Activated CD8-positive, alpha-beta memory T cell treated with anti-CD3 and anti-CD28 coated beads, Interleukin-2, amount 10 ng/mL, durations not matched to agents 7 days and 5 days (primary cell): Measurements from ENCODE around the gene FOXA2. TPM values are rescaled to one million over a fixed set of nuclear protein-coding genes. Genes with fewer than 3 reads are reported as not detected.

Experiments used
- ATAC-seq: fragments of 150-1000 bp; cut with Tn5 transposase; one replicate; pipeline ENCODE4 v1.10.0; 2021; ENCODE audit warnings: moderate library complexity
- CTCF ChIA-PET: fragments of 350-600 bp; sonication (Branson Sonifier 250); formaldehyde crosslinking; loops from one replicate; lab custom pipeline; 2021; ENCODE audit warnings: antibody characterized with exemption; lab: Charles Lee
- DNase-seq: peaks from one replicate; pipeline ENCODE4 v3.0.0-alpha.2; 2020
- H3K27ac Mint-ChIP-seq: one replicate; pipeline ENCODE4 v1.8.0; 2021; ENCODE audit warnings: mild to moderate bottlenecking, mixed read lengths
- H3K27me3 Mint-ChIP-seq: one replicate; pipeline ENCODE4 v1.8.0; 2021; ENCODE audit warnings: mixed read lengths
- H3K36me3 Mint-ChIP-seq: one replicate; pipeline ENCODE4 v1.8.0; 2021; ENCODE audit warnings: mild to moderate bottlenecking, mixed read lengths
- H3K4me1 Mint-ChIP-seq: one replicate; pipeline ENCODE4 v1.8.0; 2021; ENCODE audit warnings: mixed read lengths
- H3K4me3 Mint-ChIP-seq: one replicate; pipeline ENCODE4 v1.8.0; 2021; ENCODE audit warnings: mild to moderate bottlenecking, moderate library complexity, mixed read lengths
- H3K9me3 Mint-ChIP-seq: one replicate; pipeline ENCODE4 v1.8.0; 2022; ENCODE audit warnings: low read depth, mixed read lengths
- total RNA-seq, 2 experiments: library from RNA; stranded (reverse); gene quantifications; one replicate each; pipeline ENCODE4 v1.2.3, GENCODE V29; 2021

Gene FOXA2
- total RNA-seq, 2 experiments from 2014 or later, result not detected

GRCh38 chr20:22579711-22580697, 4.4 kb downstream of the FOXA2 start:
- no peak overlapping the region for H3K4me3 Mint-ChIP-seq
- H3K27me3 Mint-ChIP-seq, result peaks cover 79% of the 10 kb centered on the region
- H3K4me1 Mint-ChIP-seq, result no peaks in the 10 kb centered on the region
- peaks cover 9% of the 10 kb centered on the region for H3K36me3 Mint-ChIP-seq
- CTCF ChIA-PET, result no interaction called here
- H3K27ac Mint-ChIP-seq, result no peak overlapping the region
- no peak for DNase-seq
- ATAC-seq, result no peak
- no peaks in the 10 kb centered on the region for H3K9me3 Mint-ChIP-seq

- Mint-ChIP-seq H3K4me1 (no peaks in the 10 kb centered on the region), H3K27me3 (peaks cover 82% of the 10 kb centered on the region), H3K27ac (no peak overlapping the region), H3K4me3 (no peak overlapping the region), H3K36me3 (peaks cover 8% of the 10 kb centered on the region), H3K9me3 (no peaks in the 10 kb centered on the region)
- ATAC-seq (no peak), DNase-seq (no peak)
- CTCF ChIA-PET, result no interaction called here
These were observed 5.3 kb downstream of the FOXA2 start for GRCh38 chr20:22579119-22579427.

DNA sequence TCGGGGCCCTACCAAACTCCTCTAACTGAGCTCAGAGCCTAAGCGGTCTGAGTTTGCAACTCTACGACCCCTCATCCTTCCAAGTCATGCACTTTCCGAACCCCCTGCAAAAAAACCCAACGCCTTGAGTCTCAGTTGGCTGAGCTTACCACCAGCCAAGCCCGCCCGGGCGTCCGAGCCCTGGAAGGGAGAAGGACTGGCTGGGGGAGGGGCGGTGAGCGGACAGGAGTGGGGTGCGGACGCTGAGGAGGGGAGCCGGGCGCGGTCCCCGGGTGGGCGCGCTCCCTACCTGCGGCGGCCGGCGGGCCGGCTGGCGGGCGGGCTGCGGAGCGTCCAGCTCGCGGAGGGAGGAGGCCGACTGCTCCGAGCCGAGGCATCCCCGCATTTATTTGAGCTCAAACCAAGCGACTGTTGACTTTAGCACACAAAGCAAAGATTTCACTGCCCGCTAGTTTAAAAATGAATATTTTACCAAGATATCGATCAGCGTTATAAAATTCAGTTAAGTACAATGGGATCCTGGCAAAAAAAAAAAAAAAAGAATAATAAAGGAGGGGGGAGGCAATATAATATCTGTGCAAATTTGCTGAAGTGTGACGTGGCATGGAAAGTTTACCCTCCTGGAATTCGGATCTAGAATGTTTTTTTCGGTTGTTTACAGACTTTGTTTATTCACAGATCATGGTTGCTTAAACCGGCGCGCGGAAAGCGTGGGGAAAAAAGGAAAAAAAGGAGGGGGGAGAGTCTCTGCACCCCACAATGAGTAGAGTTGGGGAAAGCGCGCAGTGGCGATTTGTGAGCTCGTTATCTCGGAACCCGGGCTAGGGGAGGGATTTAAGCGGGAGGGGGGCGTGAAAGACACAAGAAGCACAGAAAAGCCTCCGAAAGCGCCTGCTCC, 5.9 kb downstream of the FOXA2 start:
- H3K4me3 Mint-ChIP-seq, result no peak overlapping the region
- DNase-seq (no peak), ATAC-seq (no peak)
- peaks cover 8% of the 10 kb centered on the region for H3K36me3 Mint-ChIP-seq
- H3K9me3 Mint-ChIP-seq, result no peaks in the 10 kb centered on the region
- CTCF ChIA-PET, result interaction anchor here (0.7 kb wide), 1 partner anchor 17 kb away, joined by 3 read pairs; no protein-coding TSS in a partner anchor
- H3K27me3 Mint-ChIP-seq, result peaks cover 81% of the 10 kb centered on the region
- H3K27ac Mint-ChIP-seq, result no peak overlapping the region
- H3K4me1 Mint-ChIP-seq, result no peaks in the 10 kb centered on the region

DNA sequence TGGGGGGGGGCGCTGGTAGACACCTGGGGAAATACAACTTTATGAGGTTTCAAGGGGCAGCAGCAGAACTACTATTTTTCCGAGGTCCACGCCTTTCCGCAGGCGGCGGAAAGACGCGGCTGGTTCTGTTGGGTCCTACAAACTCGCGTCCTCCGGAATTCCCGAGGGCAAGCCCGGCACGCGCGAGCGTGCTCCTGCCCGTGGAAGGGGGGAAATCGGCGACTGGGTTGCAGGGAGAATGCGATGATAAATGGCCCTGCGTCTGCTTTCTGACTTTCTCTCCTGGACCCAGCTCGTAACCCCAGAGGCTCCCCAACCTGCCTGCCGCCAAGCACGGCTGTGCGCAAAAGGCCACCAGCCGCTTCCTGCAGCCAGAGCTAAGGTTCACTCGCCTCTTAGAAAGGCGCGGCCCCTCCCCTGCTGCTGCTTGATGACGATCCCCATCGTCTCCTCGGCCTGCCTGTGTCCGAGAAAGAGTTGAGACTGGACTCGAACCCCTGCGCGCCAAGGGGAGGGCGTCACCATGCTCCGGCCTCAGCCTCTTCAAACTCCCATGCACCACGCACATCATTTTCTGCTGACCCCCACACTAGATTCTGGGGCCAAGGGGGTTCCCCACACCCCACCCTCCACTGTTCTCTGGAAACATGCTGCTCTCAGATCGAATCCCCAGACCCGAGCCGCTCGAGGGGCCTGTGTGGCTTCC, 6.7 kb downstream of the FOXA2 start:
- H3K9me3 Mint-ChIP-seq, result no peaks in the 10 kb centered on the region
- peaks cover 83% of the 10 kb centered on the region for H3K27me3 Mint-ChIP-seq
- ATAC-seq (no peak), DNase-seq (no peak)
- H3K4me1 Mint-ChIP-seq, result no peaks in the 10 kb centered on the region
- no peak overlapping the region for H3K27ac Mint-ChIP-seq
- H3K36me3 Mint-ChIP-seq, result peaks cover 8% of the 10 kb centered on the region
- CTCF ChIA-PET, result interaction anchor here (0.7 kb wide), 1 partner anchor 16 kb away, joined by 3 read pairs; no protein-coding TSS in a partner anchor
- H3K4me3 Mint-ChIP-seq, result no peak overlapping the region

GRCh38 chr20:22576733-22577514, 7.4 kb downstream of the FOXA2 start:
- H3K4me3 Mint-ChIP-seq, result no peak overlapping the region
- no peaks in the 10 kb centered on the region for H3K4me1 Mint-ChIP-seq
- ATAC-seq (no peak), DNase-seq (no peak)
- H3K27me3 Mint-ChIP-seq, result peaks cover 82% of the 10 kb centered on the region
- H3K27ac Mint-ChIP-seq, result no peak overlapping the region
- CTCF ChIA-PET, result no interaction called here
- no peaks in the 10 kb centered on the region for H3K9me3 Mint-ChIP-seq
- H3K36me3 Mint-ChIP-seq, result peaks cover 8% of the 10 kb centered on the region

DNA sequence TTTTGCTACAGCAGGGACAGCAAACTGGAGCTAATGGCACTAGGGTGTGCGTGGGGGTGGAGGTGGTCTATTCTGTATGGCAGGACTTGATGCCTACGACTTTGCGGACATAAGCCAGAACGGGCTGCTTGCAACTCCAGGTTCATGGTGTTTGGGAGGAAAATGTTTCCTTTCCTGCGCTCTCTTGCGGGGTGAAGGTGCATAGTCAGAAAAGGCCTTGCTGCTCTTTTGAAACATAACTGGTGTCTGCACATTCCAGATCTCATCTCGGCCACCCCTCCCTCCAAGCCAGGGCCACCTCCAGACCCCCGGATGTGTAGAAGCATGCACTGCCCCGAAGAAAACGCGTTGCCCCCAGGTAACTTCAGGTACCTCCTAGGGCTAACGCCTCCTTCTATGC, 8.1 kb downstream of the FOXA2 start:
- no peak overlapping the region for H3K4me3 Mint-ChIP-seq
- peaks cover 82% of the 10 kb centered on the region for H3K27me3 Mint-ChIP-seq
- CTCF ChIA-PET, result no interaction called here
- no peak for ATAC-seq
- no peaks in the 10 kb centered on the region for H3K4me1 Mint-ChIP-seq
- H3K9me3 Mint-ChIP-seq, result no peaks in the 10 kb centered on the region
- H3K36me3 Mint-ChIP-seq, result peaks cover 7% of the 10 kb centered on the region
- no peak for DNase-seq
- no peak overlapping the region for H3K27ac Mint-ChIP-seq

DNA sequence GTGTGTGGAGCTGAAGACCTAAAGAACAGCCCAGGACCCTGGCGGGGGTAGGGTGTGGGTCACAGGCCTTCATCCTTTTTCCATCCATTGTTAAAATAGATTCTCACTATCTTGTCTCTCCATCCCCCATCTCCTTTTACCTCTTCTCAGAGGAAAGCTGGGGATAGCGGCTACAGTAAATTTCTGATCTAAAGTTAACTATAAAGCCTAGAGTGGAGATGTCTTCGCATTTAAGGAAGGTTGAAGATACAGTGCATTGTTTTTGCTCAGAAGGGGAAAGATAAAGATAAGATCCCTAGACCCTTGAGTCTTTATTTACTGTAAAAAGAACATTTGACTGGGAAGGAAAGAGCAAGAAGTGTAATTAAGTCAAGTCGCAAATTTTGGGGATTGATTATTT, 8.6 kb downstream of the FOXA2 start:
- no peak overlapping the region for H3K27ac Mint-ChIP-seq
- no peaks in the 10 kb centered on the region for H3K9me3 Mint-ChIP-seq
- CTCF ChIA-PET, result no interaction called here
- H3K27me3 Mint-ChIP-seq, result peaks cover 82% of the 10 kb centered on the region
- no peak for ATAC-seq
- H3K4me3 Mint-ChIP-seq, result no peak overlapping the region
- no peak for DNase-seq
- H3K36me3 Mint-ChIP-seq, result peaks cover 7% of the 10 kb centered on the region
- no peaks in the 10 kb centered on the region for H3K4me1 Mint-ChIP-seq

- CTCF ChIA-PET, result no interaction called here
- peaks cover 78% of the 10 kb centered on the region for H3K27me3 Mint-ChIP-seq
- peak overlapping the region; percentile 56 for H3K27ac Mint-ChIP-seq
- H3K4me3 Mint-ChIP-seq, result no peak overlapping the region
- ATAC-seq, result no peak
- no peaks in the 10 kb centered on the region for H3K4me1 Mint-ChIP-seq
- H3K9me3 Mint-ChIP-seq, result no peaks in the 10 kb centered on the region
- DNase-seq, result no peak
- peaks cover 5% of the 10 kb centered on the region for H3K36me3 Mint-ChIP-seq
These were observed 9.2 kb downstream of the FOXA2 start for GRCh38 chr20:22575087-22575721.

GRCh38 chr20:22574545-22575086, 9.8 kb downstream of the FOXA2 start:
- Mint-ChIP-seq H3K4me1 (no peaks in the 10 kb centered on the region), H3K27ac (no peak overlapping the region), H3K4me3 (no peak overlapping the region), H3K9me3 (no peaks in the 10 kb centered on the region), H3K36me3 (peaks cover 5% of the 10 kb centered on the region), H3K27me3 (peaks cover 76% of the 10 kb centered on the region)
- DNase-seq (no peak), ATAC-seq (no peak)
- CTCF ChIA-PET, result no interaction called here

DNA sequence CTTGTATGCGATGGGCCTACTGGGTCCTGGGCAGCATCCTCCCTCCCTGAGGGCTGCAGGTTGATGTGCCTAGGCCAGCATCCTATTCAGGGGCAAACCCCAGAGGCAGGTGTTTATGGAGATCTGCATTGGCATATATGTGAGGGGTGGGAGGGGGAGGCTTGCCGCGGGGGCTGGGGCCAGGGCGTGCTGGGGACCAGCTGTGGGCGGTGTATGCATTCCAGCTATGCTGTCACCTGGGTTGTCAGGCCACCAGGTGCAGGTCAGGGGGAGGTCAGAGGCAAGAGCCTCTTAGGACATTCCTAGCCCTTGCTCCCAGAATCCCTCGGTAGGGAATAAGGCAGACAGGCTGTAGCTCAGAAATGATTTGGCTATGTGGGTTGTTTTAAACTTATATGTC, 11.9 kb downstream of the FOXA2 start:
- ATAC-seq, result no peak
- H3K27me3 Mint-ChIP-seq, result peaks cover 75% of the 10 kb centered on the region
- CTCF ChIA-PET, result no interaction called here
- no peaks in the 10 kb centered on the region for H3K36me3 Mint-ChIP-seq
- no peak overlapping the region for H3K27ac Mint-ChIP-seq
- no peaks in the 10 kb centered on the region for H3K4me1 Mint-ChIP-seq
- no peaks in the 10 kb centered on the region for H3K9me3 Mint-ChIP-seq
- no peak for DNase-seq
- H3K4me3 Mint-ChIP-seq, result no peak overlapping the region

- CTCF ChIA-PET, result no interaction called here
- H3K4me3 Mint-ChIP-seq, result no peak overlapping the region
- no peaks in the 10 kb centered on the region for H3K9me3 Mint-ChIP-seq
- DNase-seq, result no peak
- no peak overlapping the region for H3K27ac Mint-ChIP-seq
- peaks cover 1% of the 10 kb centered on the region for H3K4me1 Mint-ChIP-seq
- ATAC-seq, result no peak
- peaks cover 2% of the 10 kb centered on the region for H3K36me3 Mint-ChIP-seq
- H3K27me3 Mint-ChIP-seq, result peaks cover 76% of the 10 kb centered on the region
These were observed 12.3 kb downstream of the FOXA2 start for GRCh38 chr20:22572023-22572422.

DNA sequence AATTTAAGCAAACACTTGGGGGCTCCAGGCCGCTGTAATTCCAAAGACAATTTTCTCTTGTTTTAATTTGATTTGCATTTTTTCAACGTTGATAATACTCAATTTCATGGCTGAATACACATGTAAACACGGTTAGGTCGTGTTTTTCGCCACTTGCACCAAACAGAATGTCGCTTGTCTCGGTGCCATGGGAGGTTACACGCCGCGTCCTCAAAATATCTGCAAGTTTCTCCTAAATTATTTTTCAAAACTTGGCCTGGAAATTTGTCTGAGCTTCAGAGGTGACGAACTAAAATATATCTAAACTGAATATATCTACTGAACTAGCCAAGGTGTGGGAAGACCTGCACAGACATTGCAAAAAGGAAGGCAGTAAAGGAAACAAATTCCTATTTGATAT, 15.0 kb downstream of the FOXA2 start:
- ATAC-seq (no peak), DNase-seq (no peak)
- H3K36me3 Mint-ChIP-seq, result peaks cover 2% of the 10 kb centered on the region
- peaks cover 1% of the 10 kb centered on the region for H3K4me1 Mint-ChIP-seq
- H3K27ac Mint-ChIP-seq, result no peak overlapping the region
- no peaks in the 10 kb centered on the region for H3K9me3 Mint-ChIP-seq
- CTCF ChIA-PET, result no interaction called here
- H3K27me3 Mint-ChIP-seq, result peaks cover 70% of the 10 kb centered on the region
- no peak overlapping the region for H3K4me3 Mint-ChIP-seq
